BLaER1 treated with 17β-estradiol and CSF1 and Interleukin-3, amounts not matched to agents 10 nM and 100 nM (cell line): Measurements from ENCODE around the gene GLG1.

Source experiments
- H3K27ac ChIP-seq, 11 experiments: shearing (Covaris generic); formaldehyde crosslinking; 2 replicates each; pipeline ENCODE4 v1.8.1; 2022
- H3K27me3 ChIP-seq, 11 experiments: shearing (Covaris generic); formaldehyde crosslinking; 2 replicates each; pipeline ENCODE4 v1.8.1; 2022
- H3K36me3 ChIP-seq, 11 experiments: shearing (Covaris generic); formaldehyde crosslinking; 2 replicates each; pipeline ENCODE4 v1.8.1; 2022
- H3K4me1 ChIP-seq, 10 experiments: shearing (Covaris generic); formaldehyde crosslinking; 2 replicates each; pipeline ENCODE4 v1.8.1; 2022
- H3K4me2 ChIP-seq, 11 experiments: shearing (Covaris generic); formaldehyde crosslinking; 2 replicates each; pipeline ENCODE4 v1.8.1; 2022
- H3K4me3 ChIP-seq, 10 experiments: shearing (Covaris generic); formaldehyde crosslinking; 2 replicates each; pipeline ENCODE4 v1.8.1; 2022
- H3K9ac ChIP-seq, 11 experiments: shearing (Covaris generic); formaldehyde crosslinking; 2 replicates each; pipeline ENCODE4 v1.8.1; 2022
- H3K9me3 ChIP-seq, 11 experiments: shearing (Covaris generic); formaldehyde crosslinking; replicated peaks in 1 of 11; 2 replicates each; pipeline ENCODE4 v1.8.1; 2022
- H4K20me1 ChIP-seq, 11 experiments: shearing (Covaris generic); formaldehyde crosslinking; 2 replicates each; pipeline ENCODE4 v1.8.1; 2022
- Cebpa-rat ChIP-seq, 11 experiments: shearing (Covaris generic); IDR thresholded peaks; 2 replicates each; pipeline ENCODE4 v1.8.1; 2022

Gene GLG1

DNA sequence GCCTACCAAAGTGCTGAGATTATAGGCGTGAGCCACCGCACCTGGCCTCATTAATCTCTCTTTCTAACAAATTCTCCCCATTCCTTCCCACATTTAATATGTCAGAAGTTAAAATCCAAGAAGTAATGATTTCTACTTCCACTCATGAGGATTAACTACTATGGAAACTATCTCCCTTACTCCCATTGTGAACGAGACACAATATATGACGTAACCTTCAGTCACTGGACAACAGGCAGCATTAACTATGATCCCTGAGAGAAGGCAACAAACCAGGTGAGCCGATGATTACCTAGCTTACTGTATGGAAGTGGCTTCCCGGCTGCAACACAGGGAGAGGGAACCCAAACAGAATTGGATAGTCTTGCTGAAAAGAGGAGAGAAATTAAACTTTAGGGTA, 20.0 kb downstream of the GLG1 start:
- no peak overlapping the region; a peak in 1 of 22 replicates for H3K9ac ChIP-seq
- peaks cover 7 to 92% (median 30%) of the 10 kb centered on the region in 11 experiments; a peak in 19 of 22 replicates for H4K20me1 ChIP-seq
- peak overlapping the region in 10 of 11 experiments; percentile 11 to 62 (median 46); a peak in 20 of 22 replicates for H3K4me2 ChIP-seq
- H3K9me3 ChIP-seq: peaks cover 0 to 7% (median 0%) of the 10 kb centered on the region in 11 experiments; a peak in 1 of 22 replicates
- no peaks in the 10 kb centered on the region for H3K27me3 ChIP-seq
- H3K36me3 ChIP-seq: peaks cover 0 to 53% (median 27%) of the 10 kb centered on the region in 11 experiments; a peak in 15 of 22 replicates
- peak overlapping the region in 9 of 11 experiments; percentile 3 to 78 (median 56); a peak in 8 of 22 replicates for H3K27ac ChIP-seq
- peaks cover 57 to 93% (median 69%) of the 10 kb centered on the region in 10 experiments for H3K4me1 ChIP-seq
- TF ChIP-seq Cebpa-rat (IDR thresholded peaks at IDR 0.05): no peak
- H3K4me3 ChIP-seq: no peak overlapping the region

GRCh38 chr16:74585846-74586443, 21.0 kb downstream of the GLG1 start:
- H3K9ac ChIP-seq: 0 out of 22 replicates have a peak overlapping the region, but pooled peaks of 1 of the 11 experiments have one; percentile 38
- peak overlapping the region; percentile 11 to 62 (median 47) for H3K4me2 ChIP-seq
- H3K9me3 ChIP-seq: peaks cover 0 to 7% (median 0%) of the 10 kb centered on the region in 11 experiments; a peak in 1 of 22 replicates
- no peak for TF ChIP-seq Cebpa-rat (IDR thresholded peaks at IDR 0.05)
- H3K36me3 ChIP-seq: peaks cover 0 to 44% (median 18%) of the 10 kb centered on the region in 11 experiments; a peak in 15 of 22 replicates
- H3K27me3 ChIP-seq: no peaks in the 10 kb centered on the region
- no peak overlapping the region for H3K4me3 ChIP-seq
- H3K4me1 ChIP-seq: peaks cover 67 to 93% (median 76%) of the 10 kb centered on the region in 10 experiments
- H4K20me1 ChIP-seq: peaks cover 0 to 92% (median 20%) of the 10 kb centered on the region in 11 experiments; a peak in 15 of 22 replicates
- peak overlapping the region; percentile 3 to 78 (median 59); a peak in 19 of 22 replicates for H3K27ac ChIP-seq

DNA sequence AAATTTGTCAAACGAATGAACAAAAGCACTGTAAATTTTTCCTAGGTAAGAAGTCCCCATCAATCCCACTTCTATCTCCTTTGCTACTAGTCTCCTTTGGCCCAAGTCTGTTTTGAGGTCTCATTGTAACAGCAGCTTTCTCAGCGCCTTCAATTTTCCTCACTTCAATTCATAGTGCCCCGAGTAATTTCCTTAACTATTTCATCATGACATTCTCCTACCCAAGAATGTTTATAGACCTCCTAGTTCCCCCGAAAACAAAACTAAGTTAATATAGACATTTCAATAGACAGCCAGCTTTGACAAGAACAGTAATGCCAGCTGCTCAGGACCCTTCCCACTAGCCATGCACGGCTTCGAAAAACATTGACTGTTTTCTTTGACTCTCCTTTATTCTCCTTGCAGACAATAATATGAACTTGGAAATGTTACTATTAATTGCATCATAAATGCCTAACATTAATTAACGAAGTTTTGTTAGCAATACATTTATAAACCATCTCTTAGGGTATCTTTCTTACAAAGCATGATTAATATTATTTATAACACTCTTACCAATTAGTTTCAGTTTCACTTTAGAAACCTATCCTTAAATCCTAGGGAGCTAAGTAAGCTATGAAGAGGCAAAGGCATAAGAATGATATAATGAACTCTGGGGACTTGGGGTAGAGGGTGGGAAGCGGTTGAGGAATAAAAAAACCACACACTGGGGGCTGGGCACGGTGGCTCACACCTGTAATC, 22.8 kb downstream of the GLG1 start:
- Histone ChIP-seq H4K20me1 (peaks cover 0 to 93% (median 10%) of the 10 kb centered on the region in 11 experiments; a peak in 11 of 22 replicates), H3K9me3 (peaks cover 0 to 7% (median 0%) of the 10 kb centered on the region in 11 experiments; a peak in 1 of 22 replicates), H3K9ac (0 out of 22 replicates have a peak overlapping the region, but pooled peaks of 2 of the 11 experiments have one; percentile 3 to 47), H3K4me2 (peak overlapping the region; percentile 26 to 72 (median 46)), H3K36me3 (peaks cover 0 to 32% (median 17%) of the 10 kb centered on the region in 11 experiments; a peak in 15 of 22 replicates), H3K4me3 (no peak overlapping the region), H3K27me3 (no peaks in the 10 kb centered on the region), H3K27ac (peak overlapping the region in 10 of 11 experiments; percentile 10 to 78 (median 54); a peak in 17 of 22 replicates), H3K4me1 (peaks cover 73 to 97% (median 82%) of the 10 kb centered on the region in 10 experiments)
- TF ChIP-seq Cebpa-rat (IDR thresholded peaks at IDR 0.05): no peak

- peaks cover 0 to 24% (median 8%) of the 10 kb centered on the region in 11 experiments; a peak in 14 of 22 replicates for H3K36me3 ChIP-seq
- H3K27ac ChIP-seq: peak overlapping the region in 8 of 11 experiments; percentile 10 to 78 (median 65); a peak in 15 of 22 replicates
- TF ChIP-seq Cebpa-rat (IDR thresholded peaks at IDR 0.05): no peak
- H4K20me1 ChIP-seq: peaks cover 0 to 93% (median 8%) of the 10 kb centered on the region in 11 experiments; a peak in 10 of 22 replicates
- no peak overlapping the region for H3K9ac ChIP-seq
- H3K4me3 ChIP-seq: no peak overlapping the region
- H3K27me3 ChIP-seq: no peaks in the 10 kb centered on the region
- peaks cover 78 to 99% (median 88%) of the 10 kb centered on the region in 10 experiments for H3K4me1 ChIP-seq
- peak overlapping the region in 9 of 11 experiments; percentile 7 to 58 (median 39); a peak in 14 of 22 replicates for H3K4me2 ChIP-seq
- H3K9me3 ChIP-seq: 0 out of 22 replicates have a peak, but pooled peaks cover 0 to 7% (median 0%) of the 10 kb centered on the region in 11 experiments
These were observed 23.9 kb downstream of the GLG1 start for GRCh38 chr16:74582970-74583369.

DNA sequence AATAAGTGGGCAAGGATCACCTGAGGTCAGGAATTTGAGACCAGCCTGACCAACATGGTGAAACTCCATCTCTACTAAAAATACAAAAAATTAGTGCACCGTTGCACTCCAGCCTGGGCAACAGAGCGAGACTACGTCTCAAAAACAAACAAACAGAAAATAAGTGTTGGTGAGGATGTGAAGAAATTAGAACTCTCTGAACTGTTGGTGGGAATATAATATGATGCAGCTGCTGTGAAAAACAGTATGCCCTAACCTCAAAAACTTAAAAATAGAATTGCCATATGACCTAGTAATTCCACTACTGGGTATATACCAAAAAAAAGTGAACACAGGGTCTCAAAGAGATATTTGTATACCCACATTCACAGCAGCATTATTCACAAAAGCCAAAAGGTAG, 26.1 kb downstream of the GLG1 start:
- peak overlapping the region; percentile 50 to 83 (median 73); a peak in 21 of 22 replicates for H3K4me2 ChIP-seq
- H3K4me1 ChIP-seq: peaks cover 69 to 100% (median 86%) of the 10 kb centered on the region in 10 experiments
- peak overlapping the region; percentile 32 to 78 (median 68); a peak in 21 of 22 replicates for H3K27ac ChIP-seq
- no peaks in the 10 kb centered on the region for H3K27me3 ChIP-seq
- peak overlapping the region in 3 of 10 experiments; percentile 10 to 35 (median 21); a peak in 3 of 20 replicates for H3K4me3 ChIP-seq
- peaks cover 0 to 13% (median 0%) of the 10 kb centered on the region in 11 experiments; a peak in 3 of 22 replicates for H3K36me3 ChIP-seq
- TF ChIP-seq Cebpa-rat (IDR thresholded peaks at IDR 0.05): no peak
- peaks cover 0 to 93% (median 18%) of the 10 kb centered on the region in 11 experiments; a peak in 13 of 22 replicates for H4K20me1 ChIP-seq
- peak overlapping the region in 8 of 11 experiments; percentile 34 to 66 (median 46); a peak in 14 of 22 replicates for H3K9ac ChIP-seq
- no peaks in the 10 kb centered on the region; a peak in 1 of 22 replicates for H3K9me3 ChIP-seq

- Histone ChIP-seq H3K27me3 (no peaks in the 10 kb centered on the region), H3K4me2 (peak overlapping the region; percentile 55 to 83 (median 76)), H3K4me3 (no peak overlapping the region), H3K4me1 (peaks cover 66 to 94% (median 85%) of the 10 kb centered on the region in 10 experiments), H3K36me3 (peaks cover 0 to 4% (median 0%) of the 10 kb centered on the region in 11 experiments; a peak in 4 of 22 replicates), H3K9ac (peak overlapping the region in 1 of 11 experiments; percentile 3; a peak in 1 of 22 replicates), H3K9me3 (no peaks in the 10 kb centered on the region; a peak in 1 of 22 replicates), H4K20me1 (peaks cover 2 to 94% (median 28%) of the 10 kb centered on the region in 11 experiments; a peak in 16 of 22 replicates), H3K27ac (peak overlapping the region in 8 of 11 experiments; percentile 33 to 78 (median 72); a peak in 16 of 22 replicates)
- TF ChIP-seq Cebpa-rat (IDR thresholded peaks at IDR 0.05): no peak
These were observed 28.1 kb downstream of the GLG1 start for GRCh38 chr16:74578838-74579237.

GRCh38 chr16:74578433-74578832, 28.5 kb downstream of the GLG1 start:
- peaks cover 66 to 94% (median 85%) of the 10 kb centered on the region in 10 experiments for H3K4me1 ChIP-seq
- peak overlapping the region; percentile 55 to 83 (median 76); a peak in 20 of 22 replicates for H3K4me2 ChIP-seq
- peaks cover 0 to 3% (median 0%) of the 10 kb centered on the region in 11 experiments; a peak in 4 of 22 replicates for H3K36me3 ChIP-seq
- no peaks in the 10 kb centered on the region for H3K27me3 ChIP-seq
- H3K9ac ChIP-seq: no peak overlapping the region
- H3K27ac ChIP-seq: peak overlapping the region in 8 of 11 experiments; percentile 19 to 78 (median 56); a peak in 8 of 22 replicates
- no peak overlapping the region for H3K4me3 ChIP-seq
- H4K20me1 ChIP-seq: peaks cover 6 to 94% (median 32%) of the 10 kb centered on the region in 11 experiments; a peak in 16 of 22 replicates
- TF ChIP-seq Cebpa-rat (IDR thresholded peaks at IDR 0.05): no peak
- H3K9me3 ChIP-seq: no peaks in the 10 kb centered on the region; a peak in 1 of 22 replicates

DNA sequence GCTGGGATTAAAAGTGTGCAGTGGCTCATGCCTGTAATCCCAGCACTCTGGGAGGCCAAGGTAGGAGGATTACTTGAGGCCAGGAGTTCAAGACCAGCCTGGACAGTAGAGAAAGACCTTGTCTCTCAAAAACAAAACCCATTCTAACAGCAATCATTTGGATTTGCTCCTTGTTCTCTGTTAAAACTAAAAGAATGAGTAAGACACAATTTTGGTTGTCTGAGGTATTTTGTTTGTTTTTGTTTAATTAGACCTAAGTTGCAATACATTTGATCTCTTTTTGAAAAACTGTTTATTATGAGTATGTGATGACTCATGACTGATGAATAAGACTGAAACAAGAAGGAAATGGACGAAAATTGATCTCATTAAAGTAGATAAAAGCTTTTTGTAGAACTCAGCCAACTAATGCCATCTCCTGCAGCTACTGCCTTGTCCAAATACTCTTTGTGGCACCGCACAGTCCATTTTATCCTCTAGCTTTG, 29.0 kb downstream of the GLG1 start:
- Histone ChIP-seq H3K4me1 (peaks cover 62 to 94% (median 85%) of the 10 kb centered on the region in 10 experiments), H3K9ac (no peak overlapping the region), H3K27me3 (no peaks in the 10 kb centered on the region), H3K4me3 (no peak overlapping the region), H3K9me3 (no peaks in the 10 kb centered on the region; a peak in 1 of 22 replicates), H3K36me3 (peaks cover 0 to 3% (median 0%) of the 10 kb centered on the region in 11 experiments; a peak in 3 of 22 replicates), H3K4me2 (peak overlapping the region; percentile 55 to 83 (median 76); a peak in 20 of 22 replicates), H3K27ac (peak overlapping the region in 8 of 11 experiments; percentile 19 to 78 (median 50); a peak in 15 of 22 replicates), H4K20me1 (peaks cover 10 to 94% (median 34%) of the 10 kb centered on the region in 11 experiments; a peak in 16 of 22 replicates)
- no peak for TF ChIP-seq Cebpa-rat (IDR thresholded peaks at IDR 0.05)
